Liver (tissue), 9 donors: Measurements from ENCODE around the gene KIAA0586. TPM values are rescaled to one million over a fixed set of nuclear protein-coding genes. Genes with fewer than 3 reads are reported as not detected.

Experiments used
- DNase-seq: peaks from one replicate; pipeline ENCODE4 v3.0.0-alpha.2; 2017; ENCODE audit warnings: low spot score
- H3K27ac ChIP-seq, 2 donors: one replicate each; pipeline ENCODE4 v1.7.0; 2013; ENCODE audit warnings: inconsistent platforms in 2 of 2, low read length in 2 of 2, control low read depth in 1 of 2, low read depth in 1 of 2, mild to moderate bottlenecking in 1 of 2
- H3K27me3 ChIP-seq, 4 donors: one replicate each; pipeline versions ENCODE4 v1.6.1 to v1.7.0; 2013; ENCODE audit warnings: low read length in 3 of 4, inconsistent platforms in 1 of 4, mild to moderate bottlenecking in 1 of 4, moderate library complexity in 1 of 4; ENCODE audit not compliant: control insufficient read depth in 4 of 4, insufficient read depth in 4 of 4
- H3K36me3 ChIP-seq, 4 donors: one replicate each; pipeline versions ENCODE4 v1.6.1 to v1.7.0; 2013; ENCODE audit warnings: low read length in 3 of 4, mild to moderate bottlenecking in 3 of 4, low read depth in 1 of 4, moderate library complexity in 1 of 4; ENCODE audit not compliant: control insufficient read depth in 4 of 4, insufficient read depth in 3 of 4
- H3K4me1 ChIP-seq, 4 donors: one replicate each; pipeline versions ENCODE4 v1.6.1 to v1.7.0; 2013; ENCODE audit warnings: low read length in 3 of 4, mild to moderate bottlenecking in 3 of 4, moderate library complexity in 1 of 4; ENCODE audit not compliant: control insufficient read depth in 4 of 4, insufficient read depth in 4 of 4
- H3K4me3 ChIP-seq, 3 donors: one replicate each; pipeline versions ENCODE4 v1.6.1 to v1.7.0; 2013; ENCODE audit warnings: low read length in 3 of 3, control low read depth in 1 of 3, low read depth in 1 of 3, mild to moderate bottlenecking in 1 of 3
- H3K9ac ChIP-seq, 2 donors: one replicate each; pipeline ENCODE4 v1.7.0; 2013; ENCODE audit warnings: low read length in 2 of 2, mild to moderate bottlenecking in 2 of 2, moderate library complexity in 2 of 2, control low read depth in 1 of 2, low read depth in 1 of 2
- H3K9me3 ChIP-seq, 4 donors: one replicate each; pipeline versions ENCODE4 v1.6.1 to v1.7.0; 2013; ENCODE audit warnings: low read length in 3 of 4; ENCODE audit not compliant: control insufficient read depth in 4 of 4
- ATF3 ChIP-seq: IDR thresholded peaks from 2 replicates; pipeline ENCODE4 v1.6.1; 2016; ENCODE audit warnings: antibody characterized with exemption
- CTCF ChIP-seq: fragments of 150-350 bp; IDR thresholded peaks from 2 replicates; pipeline ENCODE4 v1.5.1; 2017; ENCODE audit warnings: improper control_type of control experiment, low read depth, low read length; ENCODE audit not compliant: missing input control
- EGR1 ChIP-seq, 2 donors: IDR thresholded peaks; 2 replicates each; pipeline ENCODE4 v1.6.1; 2016 to 2018; ENCODE audit warnings: antibody characterized with exemption in 2 of 2, low read depth in 2 of 2
- FOXA2 ChIP-seq: IDR thresholded peaks from 2 replicates; pipeline ENCODE4 v1.6.1; 2016; ENCODE audit warnings: antibody characterized with exemption
- HNF4A ChIP-seq, 2 donors: conservative IDR thresholded peaks; 2 replicates each; pipeline ENCODE4 v1.6.1; 2016; ENCODE audit warnings: antibody characterized with exemption in 2 of 2, mild to moderate bottlenecking in 2 of 2
- MAX ChIP-seq: IDR thresholded peaks from 2 replicates; pipeline ENCODE4 v1.6.1; 2016; ENCODE audit warnings: antibody characterized with exemption
- NR2F2 ChIP-seq: IDR thresholded peaks from 2 replicates; pipeline ENCODE4 v1.6.1; 2016; ENCODE audit warnings: antibody characterized with exemption
- RAD21 ChIP-seq, 2 donors: IDR thresholded peaks; 2 replicates each; pipeline ENCODE4 v1.6.1; 2016; ENCODE audit warnings: antibody characterized with exemption in 2 of 2, mild to moderate bottlenecking in 2 of 2
- SP1 ChIP-seq: IDR thresholded peaks from 2 replicates; pipeline ENCODE4 v1.6.1; 2018; ENCODE audit warnings: antibody characterized with exemption, mild to moderate bottlenecking
- TAF1 ChIP-seq: conservative IDR thresholded peaks from 2 replicates; pipeline ENCODE4 v1.6.1; 2016; ENCODE audit warnings: antibody characterized with exemption, mild to moderate bottlenecking
- YY1 ChIP-seq: IDR thresholded peaks from 2 replicates; pipeline ENCODE4 v1.6.1; 2016; ENCODE audit warnings: antibody characterized with exemption, mild to moderate bottlenecking
- WGBS: extraction: QIAGEN DNeasy Blood & Tissue Kit; methylation state at CpG from one replicate; pipeline ENCODE4 v1.1.7; 2013; 5-methylcytosine and 5-hydroxymethylcytosine counted together
- polyA plus RNA-seq, 2 donors: library from polyadenylated mRNA; stranded (reverse) in 1 of 2; unstranded in 1 of 2; fragments of 200-250 nt in 1 of 2; fragments of >200 nt in 1 of 2; fragmentation: Nextera tagmentation in 1 of 2; extraction: Ambion mirVana in 1 of 2; gene quantifications; one replicate each; pipeline versions ENCODE4 v1.2.1 to v1.2.3, GENCODE V29; 2013 to 2015
- total RNA-seq, 2 donors: library from RNA; depleted of rRNA; stranded (reverse); fragments of >200 nt; gene quantifications; one replicate each; pipeline ENCODE4 v1.2.3, GENCODE V29; 2014
- donor health status: healthy.
- donor health status: healthy.
- donor health status: healthy.
- donor health status: healthy.
- donor health status: healthy.

KIAA0586 gene
- total and polyA plus RNA-seq, 4 donors = 3.6 to 18.2 (median 7.8) TPM

DNA sequence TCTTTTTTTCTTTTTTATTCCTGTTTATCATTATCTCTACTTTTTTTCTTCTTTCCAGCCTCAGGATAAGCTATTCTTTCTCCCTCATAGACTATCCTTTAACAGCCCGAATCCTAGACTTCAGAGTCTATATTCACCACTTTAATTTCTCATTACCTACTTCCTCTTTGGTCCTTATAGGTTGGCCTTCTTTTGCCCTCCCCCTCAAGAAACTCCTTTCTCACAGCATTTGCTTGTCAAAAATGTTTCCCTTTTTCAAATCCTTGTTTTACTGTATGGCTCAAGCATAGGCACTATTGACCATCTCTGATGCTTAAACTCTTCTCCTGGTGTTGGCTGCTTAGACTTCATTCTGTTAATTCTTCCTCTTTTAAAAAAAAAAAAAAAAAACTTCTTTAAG, 52.5 kb downstream of the KIAA0586 start:
- Histone ChIP-seq H3K27me3 (no peaks in the 10 kb centered on the region), H3K9ac (no peak overlapping the region), H3K4me1 (no peaks in the 10 kb centered on the region), H3K4me3 (no peak overlapping the region), H3K9me3 (no peaks in the 10 kb centered on the region), H3K27ac (no peak overlapping the region), H3K36me3 (peaks cover 3 to 16% (median 6%) of the 10 kb centered on the region in 4 donors)
- TF ChIP-seq FOXA2 = no peak
- TF ChIP-seq YY1 = no peak
- no peak for TF ChIP-seq CTCF
- DNase-seq = no peak
- 91% methylated on average over 1 of the region's 1 CpG for WGBS

- no peaks in the 10 kb centered on the region for H3K27me3 ChIP-seq
- WGBS = 91% methylated on average over 1 of the region's 1 CpG
- no peak overlapping the region for H3K4me3 ChIP-seq
- no peak overlapping the region for H3K27ac ChIP-seq
- no peak overlapping the region for H3K9ac ChIP-seq
- H3K4me1 ChIP-seq = no peaks in the 10 kb centered on the region
- no peak for TF ChIP-seq ATF3
- TF ChIP-seq MAX = no peak
- TF ChIP-seq RAD21 (IDR thresholded peaks at IDR 0.05) = no peak
- TF ChIP-seq CTCF = no peak
- no peak for TF ChIP-seq NR2F2
- no peak for TF ChIP-seq SP1
- TF ChIP-seq TAF1 = no peak
- H3K9me3 ChIP-seq = no peaks in the 10 kb centered on the region
- DNase-seq = no peak
- peaks cover 2 to 20% (median 15%) of the 10 kb centered on the region in 4 donors for H3K36me3 ChIP-seq
These were observed 56.7 kb downstream of the KIAA0586 start for GRCh38 chr14:58484176-58484575.

GRCh38 chr14:58488550-58488949, 61.0 kb downstream of the KIAA0586 start:
- no peaks in the 10 kb centered on the region for H3K4me1 ChIP-seq
- no peaks in the 10 kb centered on the region for H3K9me3 ChIP-seq
- H3K9ac ChIP-seq = no peak overlapping the region
- 76% methylated on average over 1 of the region's 1 CpG for WGBS
- no peak for TF ChIP-seq CTCF
- no peak for TF ChIP-seq EGR1 (IDR thresholded peaks at IDR 0.05; ENCODE audit: low read depth in 2 of 2)
- no peak for TF ChIP-seq HNF4A (conservative IDR thresholded peaks at IDR 0.05)
- no peak overlapping the region for H3K27ac ChIP-seq
- no peak for DNase-seq
- H3K27me3 ChIP-seq = no peaks in the 10 kb centered on the region
- H3K4me3 ChIP-seq = no peak overlapping the region
- peaks cover 0 to 24% (median 24%) of the 10 kb centered on the region in 4 donors for H3K36me3 ChIP-seq
